NCI-H748 (cell line): ENCODE data around the gene ADAMTS14.

Experiments used
- DNase-seq: peaks from one replicate; lab custom pipeline; 2025; ENCODE audit not compliant: unreplicated experiment; lab: John Stamatoyannopoulos, UW

The ADAMTS14 gene

DNA sequence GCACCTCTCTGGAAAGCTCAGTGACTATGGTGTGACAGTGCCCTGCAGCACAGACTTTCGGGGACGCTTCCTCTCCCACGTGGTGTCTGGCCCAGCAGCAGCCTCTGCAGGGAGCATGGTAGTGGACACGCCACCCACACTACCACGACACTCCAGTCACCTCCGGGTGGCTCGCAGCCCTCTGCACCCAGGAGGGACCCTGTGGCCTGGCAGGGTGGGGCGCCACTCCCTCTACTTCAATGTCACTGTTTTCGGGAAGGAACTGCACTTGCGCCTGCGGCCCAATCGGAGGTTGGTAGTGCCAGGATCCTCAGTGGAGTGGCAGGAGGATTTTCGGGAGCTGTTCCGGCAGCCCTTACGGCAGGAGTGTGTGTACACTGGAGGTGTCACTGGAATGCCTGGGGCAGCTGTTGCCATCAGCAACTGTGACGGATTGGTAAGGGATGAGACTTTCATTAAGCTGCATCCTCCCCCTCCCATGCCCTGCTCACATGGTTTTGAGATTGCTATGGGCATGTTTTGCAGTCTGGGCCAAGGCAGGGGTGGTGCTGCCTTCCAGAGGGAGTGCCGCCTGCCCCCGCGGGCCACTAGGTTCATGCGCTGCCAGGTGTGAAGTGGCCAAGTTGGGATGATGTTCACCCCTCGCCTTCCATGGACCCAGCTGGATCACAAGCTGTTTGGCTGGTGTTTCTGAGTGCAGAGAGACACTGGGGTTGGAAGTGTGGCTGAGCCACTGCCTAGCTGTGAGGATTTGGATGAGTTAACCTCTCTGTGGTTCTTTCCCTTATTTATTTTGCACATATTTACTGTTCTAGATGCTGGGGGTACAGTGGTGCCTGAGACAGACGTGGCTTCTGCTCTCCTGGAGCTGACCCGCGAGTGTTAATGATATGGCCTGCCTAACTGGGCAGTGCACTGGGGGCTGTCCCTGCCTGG, 2.5 kb downstream of the ADAMTS14 start:
- DNase-seq: peak; percentile 10

DNA sequence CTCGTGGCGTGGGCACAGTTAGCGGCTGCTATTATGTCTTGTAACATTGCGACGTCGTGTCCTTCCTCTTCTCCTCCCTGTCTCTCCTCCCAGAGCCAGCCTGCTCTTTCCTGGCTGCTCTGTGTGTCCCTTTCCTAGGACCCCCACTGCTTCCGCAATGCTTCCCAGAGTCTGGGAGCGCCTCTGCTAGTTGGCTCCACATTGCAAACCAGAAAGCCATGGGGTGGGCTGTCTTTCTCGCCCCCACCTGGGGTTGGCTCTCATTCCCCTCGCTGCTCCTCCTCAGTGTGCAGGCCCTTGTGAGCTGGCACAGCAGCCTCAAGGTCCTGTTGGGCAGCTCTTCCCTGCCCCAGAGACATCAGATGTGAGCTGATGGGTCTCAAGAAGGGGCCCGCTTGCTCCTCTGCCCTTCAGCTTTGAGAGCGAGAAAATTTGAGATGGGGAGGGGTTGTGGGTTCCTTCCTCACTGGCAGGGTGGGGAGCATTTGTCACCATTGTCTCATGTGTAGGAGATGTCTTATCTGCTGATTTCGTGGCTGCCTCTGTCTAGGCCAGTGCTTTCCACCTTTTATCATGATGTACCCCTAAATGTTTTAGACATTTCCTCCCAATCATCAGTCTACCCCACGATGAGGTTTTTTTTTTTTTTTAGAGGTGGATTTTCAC, 3.3 kb downstream of the ADAMTS14 start:
- no peak for DNase-seq

DNA sequence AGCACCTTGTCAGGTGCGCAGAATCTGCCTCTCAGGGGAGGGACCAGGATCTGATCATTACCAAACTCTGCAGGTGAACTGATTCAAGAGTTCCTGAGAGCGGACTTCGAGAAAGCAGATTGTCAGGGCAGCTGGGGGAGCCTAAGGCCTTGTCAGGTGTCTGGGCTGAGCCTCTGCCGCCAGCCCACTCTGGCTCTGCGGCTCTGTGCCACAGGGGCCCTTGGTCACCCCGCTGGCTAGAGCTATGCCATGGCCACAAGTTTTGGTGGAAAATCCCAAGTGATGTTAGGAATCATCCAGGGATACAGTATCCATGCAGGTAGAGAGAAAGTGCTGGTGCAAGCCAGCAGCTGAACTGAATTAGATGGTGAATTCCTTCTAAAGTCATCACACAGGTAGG, 4.2 kb downstream of the ADAMTS14 start:
- no peak for DNase-seq

- DNase-seq: no peak
These were observed 4.7 kb downstream of the ADAMTS14 start for GRCh38 chr10:70677016-70677415.

GRCh38 chr10:70677620-70678249, 5.4 kb downstream of the ADAMTS14 start:
- no peak for DNase-seq

DNA sequence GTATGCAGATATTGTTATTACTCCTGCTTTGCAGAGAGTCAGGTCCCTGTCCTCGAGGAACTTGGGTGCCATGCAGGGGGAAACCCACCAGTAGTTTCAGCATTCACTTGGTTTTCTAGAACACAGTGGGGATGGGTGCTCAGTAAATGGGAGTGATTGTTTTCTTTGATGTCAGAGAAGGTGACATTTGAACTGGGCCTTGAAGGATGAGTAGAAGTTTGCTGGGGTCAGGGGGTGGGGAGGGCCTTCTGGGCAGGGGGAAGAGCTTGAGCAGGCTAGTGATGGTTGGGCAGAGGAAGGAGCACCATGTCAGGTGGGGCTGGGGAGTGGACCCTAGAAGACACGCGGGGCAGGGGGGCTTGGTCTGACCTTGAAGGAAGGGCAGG, 5.9 kb downstream of the ADAMTS14 start:
- DNase-seq: no peak

GRCh38 chr10:70678757-70679489, 6.6 kb downstream of the ADAMTS14 start:
- no peak for DNase-seq

DNA sequence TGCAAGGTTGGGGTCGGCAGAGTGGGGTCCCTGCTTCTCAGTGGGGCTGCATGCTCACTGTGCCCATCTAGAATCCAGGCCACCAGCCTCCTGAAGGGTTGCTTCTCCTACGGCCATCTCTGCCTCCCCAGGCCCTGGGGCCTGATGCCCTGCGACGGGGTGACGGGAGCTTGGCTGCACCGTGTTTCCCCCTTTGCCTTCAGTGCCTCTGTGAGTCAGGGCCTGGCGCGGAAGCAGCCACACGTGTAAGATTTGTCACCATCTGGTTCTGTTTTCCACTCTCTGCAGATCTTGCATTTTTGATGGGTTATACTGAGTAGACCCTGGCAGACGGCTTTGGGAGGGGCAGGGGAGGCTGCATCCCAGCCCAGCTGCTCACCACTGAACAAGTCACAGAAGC, 7.2 kb downstream of the ADAMTS14 start:
- no peak for DNase-seq

GRCh38 chr10:70680899-70681730, 8.8 kb downstream of the ADAMTS14 start:
- no peak for DNase-seq

DNA sequence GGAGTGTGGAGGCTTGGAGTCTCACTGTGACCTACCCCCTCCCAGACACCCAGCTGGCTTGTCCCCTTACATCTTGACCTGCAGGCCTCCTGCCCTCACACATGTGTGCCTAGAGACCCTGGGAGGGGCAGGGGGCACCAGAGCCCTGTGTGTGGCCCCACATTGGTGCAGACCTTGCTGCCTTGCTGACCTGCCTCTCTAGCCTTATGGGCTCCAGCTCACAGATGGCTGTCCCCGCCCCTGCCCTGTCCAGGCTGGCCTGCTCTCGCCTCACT, 9.4 kb downstream of the ADAMTS14 start:
- no peak for DNase-seq

- DNase-seq: no peak
These were observed 10.8 kb downstream of the ADAMTS14 start for GRCh38 chr10:70682920-70683600.

DNA sequence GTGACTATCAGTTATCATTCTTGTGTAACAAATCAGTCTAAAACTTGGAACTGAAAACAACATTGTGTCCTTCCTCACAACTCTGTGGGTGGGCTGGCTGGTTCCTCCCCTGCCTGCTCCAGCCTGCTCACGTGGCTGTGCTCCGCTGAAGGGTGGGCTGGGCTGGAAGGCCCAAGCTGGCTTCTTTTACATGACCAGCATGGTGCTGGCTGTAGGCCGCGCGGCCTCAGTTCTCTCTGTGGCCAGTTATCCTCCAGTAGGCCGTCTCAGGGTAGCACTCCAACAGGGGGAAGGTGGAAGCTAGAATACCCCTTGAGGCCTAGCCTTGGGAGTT, 11.3 kb downstream of the ADAMTS14 start:
- DNase-seq: no peak

GRCh38 chr10:70683940-70684339, 11.6 kb downstream of the ADAMTS14 start:
- DNase-seq: no peak

DNA sequence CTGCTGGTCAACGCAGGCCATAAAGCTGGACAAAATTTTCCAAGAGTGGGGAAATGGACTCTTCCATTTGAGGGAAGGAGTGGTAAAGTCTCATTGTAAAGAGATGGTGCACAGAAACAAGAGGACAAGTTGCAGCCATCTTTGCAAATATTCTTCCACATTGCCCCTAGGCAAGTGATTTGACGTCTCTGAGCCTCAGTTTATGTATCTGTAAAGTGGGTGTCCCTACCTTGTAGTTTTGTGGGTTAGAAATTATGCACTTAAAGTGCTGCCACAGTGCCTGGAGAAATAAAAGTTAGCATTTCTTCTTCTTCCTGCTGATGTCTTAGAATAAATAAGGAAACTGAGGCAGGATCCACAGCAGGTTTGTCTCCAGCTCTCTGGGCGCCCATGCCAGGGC, 12.1 kb downstream of the ADAMTS14 start:
- no peak for DNase-seq

DNA sequence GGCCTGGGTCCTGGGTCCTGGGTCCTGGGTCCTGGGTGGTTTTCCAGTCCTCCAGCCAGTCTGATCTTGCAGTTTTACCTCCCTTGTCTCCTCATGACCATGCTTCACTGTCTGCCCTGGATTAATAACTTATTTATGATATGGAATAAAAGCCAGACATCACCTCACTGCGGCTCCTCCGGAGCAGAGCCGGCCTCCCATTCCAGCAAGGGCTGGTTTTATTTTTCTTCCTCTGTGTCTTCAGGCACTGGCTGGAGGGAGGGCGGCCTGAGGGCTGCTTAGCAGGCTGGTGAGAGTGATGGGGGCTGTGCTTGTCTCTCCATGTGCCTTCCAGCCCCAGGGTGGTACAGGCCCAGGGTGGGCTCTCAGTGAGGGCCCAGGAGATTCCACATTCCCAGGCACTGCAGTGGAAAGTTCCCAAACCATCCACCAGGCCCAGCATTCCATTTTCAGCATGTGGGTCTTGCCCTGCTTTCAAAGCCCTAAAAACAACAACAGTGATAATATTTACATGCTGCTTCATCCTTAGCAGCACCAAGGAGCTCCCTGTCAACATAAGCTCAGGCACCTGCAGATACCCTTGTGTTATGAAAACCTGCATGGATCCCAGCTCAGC, 12.6 kb downstream of the ADAMTS14 start:
- DNase-seq: no peak

DNA sequence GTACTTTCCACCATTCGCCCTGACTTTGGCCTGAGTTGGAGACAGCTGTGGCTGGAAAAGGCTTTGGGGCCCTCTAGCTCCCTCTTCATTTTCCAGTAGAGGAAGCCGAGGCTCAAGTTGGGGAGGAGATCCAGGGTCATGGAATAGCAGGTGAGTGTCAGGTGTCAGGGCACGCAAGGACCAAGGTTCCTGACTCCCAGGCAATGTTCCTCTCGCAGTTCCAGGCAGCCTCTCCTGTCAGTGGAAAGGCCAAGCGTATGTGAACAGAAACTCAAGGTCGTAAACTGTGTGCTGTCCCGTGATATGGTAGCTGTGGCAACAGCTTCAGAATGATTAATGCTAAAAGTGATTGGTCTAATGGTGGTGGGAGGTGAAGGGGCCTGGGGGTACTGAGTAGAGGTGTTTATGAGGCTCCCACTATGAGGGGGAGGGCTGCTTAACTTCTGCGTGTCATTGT, 13.2 kb downstream of the ADAMTS14 start:
- DNase-seq: no peak

GRCh38 chr10:70688828-70689227, 16.5 kb downstream of the ADAMTS14 start:
- no peak for DNase-seq

DNA sequence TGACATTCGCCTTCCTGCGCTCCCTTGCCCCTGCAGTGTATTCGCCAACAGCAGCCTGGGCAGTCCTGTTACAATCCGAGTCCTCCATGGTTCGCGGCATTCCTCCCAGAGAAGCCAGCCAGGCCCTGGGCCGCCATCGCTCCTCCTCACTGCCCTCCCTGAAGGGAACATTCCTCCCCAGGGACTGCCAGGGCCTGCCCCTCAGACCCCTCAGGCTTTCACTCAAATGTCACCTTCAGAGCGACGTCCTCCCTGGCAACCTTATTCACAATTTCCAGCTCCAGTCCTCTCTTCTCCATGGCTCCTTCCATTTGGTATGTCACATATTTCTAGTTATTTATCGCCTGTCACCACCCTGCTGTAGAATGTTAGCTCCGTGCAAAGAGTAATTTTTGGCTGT, 17.4 kb downstream of the ADAMTS14 start:
- no peak for DNase-seq

- DNase-seq: no peak
These were observed 18.3 kb downstream of the ADAMTS14 start for GRCh38 chr10:70690589-70690988.

GRCh38 chr10:70691611-70692010, 19.3 kb downstream of the ADAMTS14 start:
- DNase-seq: no peak
